BLaER1 (cell line): ENCODE measurements around the gene KCNV2.

ENCODE experiments used
- H3K27ac ChIP-seq: shearing (Covaris generic); formaldehyde crosslinking; 2 replicates; pipeline ENCODE4 v1.8.1; 2022
- H3K27me3 ChIP-seq: shearing (Covaris generic); formaldehyde crosslinking; 2 replicates; pipeline ENCODE4 v1.8.1; 2022
- H3K36me3 ChIP-seq: shearing (Covaris generic); formaldehyde crosslinking; 2 replicates; pipeline ENCODE4 v1.8.1; 2022
- H3K4me1 ChIP-seq: shearing (Covaris generic); formaldehyde crosslinking; 2 replicates; pipeline ENCODE4 v1.8.1; 2022
- H3K4me2 ChIP-seq: shearing (Covaris generic); formaldehyde crosslinking; 2 replicates; pipeline ENCODE4 v1.8.1; 2022
- H3K4me3 ChIP-seq: shearing (Covaris generic); formaldehyde crosslinking; 2 replicates; pipeline ENCODE4 v1.8.1; 2022
- H3K9ac ChIP-seq: shearing (Covaris generic); formaldehyde crosslinking; 2 replicates; pipeline ENCODE4 v1.8.1; 2022
- H3K9me3 ChIP-seq: shearing (Covaris generic); formaldehyde crosslinking; 2 replicates; pipeline ENCODE4 v1.8.1; 2022
- H4K20me1 ChIP-seq: shearing (Covaris generic); formaldehyde crosslinking; 2 replicates; pipeline ENCODE4 v1.8.1; 2022
- Cebpa-rat ChIP-seq: shearing (Covaris generic); IDR thresholded peaks from 2 replicates; pipeline ENCODE4 v1.8.1; 2022

KCNV2 gene

GRCh38 chr9:2745560-2746380, 28.5 kb downstream of the KCNV2 start:
- peaks cover 13% of the 10 kb centered on the region for H3K9me3 ChIP-seq
- peaks cover 16% of the 10 kb centered on the region for H3K4me1 ChIP-seq
- no peak overlapping the region for H3K4me3 ChIP-seq
- H4K20me1 ChIP-seq: no peaks in the 10 kb centered on the region
- peak overlapping the region; percentile 32 for H3K4me2 ChIP-seq
- H3K27me3 ChIP-seq: no peaks in the 10 kb centered on the region
- 0 out of 2 replicates have a peak overlapping the region, but pooled peaks have one; percentile 3 for H3K27ac ChIP-seq
- H3K9ac ChIP-seq: no peak overlapping the region
- peaks cover 68% of the 10 kb centered on the region for H3K36me3 ChIP-seq
- TF ChIP-seq Cebpa-rat: no peak

DNA sequence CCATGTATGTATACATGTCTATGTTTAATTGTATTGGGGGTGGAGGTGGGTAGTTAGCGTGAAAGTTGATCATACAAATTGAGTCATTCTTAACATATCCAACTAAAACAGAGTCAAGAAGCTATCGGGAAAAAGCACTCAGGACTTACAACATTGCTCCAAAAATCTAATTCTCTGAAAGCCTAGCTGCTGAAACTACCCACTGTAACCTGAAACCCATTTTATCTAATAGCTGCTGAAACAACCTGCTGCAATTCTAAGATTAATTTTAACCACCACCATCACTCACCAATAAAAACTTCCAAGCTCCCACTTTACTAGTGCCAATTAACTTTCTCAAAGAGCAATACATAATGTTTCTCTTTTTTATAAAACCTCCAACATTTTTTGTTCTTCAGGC, 32.2 kb downstream of the KCNV2 start:
- Histone ChIP-seq H3K9me3 (peaks cover 13% of the 10 kb centered on the region), H3K27me3 (no peaks in the 10 kb centered on the region), H3K4me3 (no peak overlapping the region), H3K9ac (no peak overlapping the region), H3K4me1 (peaks cover 16% of the 10 kb centered on the region), H4K20me1 (no peaks in the 10 kb centered on the region), H3K27ac (no peak overlapping the region), H3K36me3 (peaks cover 53% of the 10 kb centered on the region), H3K4me2 (no peak overlapping the region)
- TF ChIP-seq Cebpa-rat: no peak

GRCh38 chr9:2755285-2755684, 38.0 kb downstream of the KCNV2 start:
- H3K27me3 ChIP-seq: no peaks in the 10 kb centered on the region
- TF ChIP-seq Cebpa-rat: no peak

DNA sequence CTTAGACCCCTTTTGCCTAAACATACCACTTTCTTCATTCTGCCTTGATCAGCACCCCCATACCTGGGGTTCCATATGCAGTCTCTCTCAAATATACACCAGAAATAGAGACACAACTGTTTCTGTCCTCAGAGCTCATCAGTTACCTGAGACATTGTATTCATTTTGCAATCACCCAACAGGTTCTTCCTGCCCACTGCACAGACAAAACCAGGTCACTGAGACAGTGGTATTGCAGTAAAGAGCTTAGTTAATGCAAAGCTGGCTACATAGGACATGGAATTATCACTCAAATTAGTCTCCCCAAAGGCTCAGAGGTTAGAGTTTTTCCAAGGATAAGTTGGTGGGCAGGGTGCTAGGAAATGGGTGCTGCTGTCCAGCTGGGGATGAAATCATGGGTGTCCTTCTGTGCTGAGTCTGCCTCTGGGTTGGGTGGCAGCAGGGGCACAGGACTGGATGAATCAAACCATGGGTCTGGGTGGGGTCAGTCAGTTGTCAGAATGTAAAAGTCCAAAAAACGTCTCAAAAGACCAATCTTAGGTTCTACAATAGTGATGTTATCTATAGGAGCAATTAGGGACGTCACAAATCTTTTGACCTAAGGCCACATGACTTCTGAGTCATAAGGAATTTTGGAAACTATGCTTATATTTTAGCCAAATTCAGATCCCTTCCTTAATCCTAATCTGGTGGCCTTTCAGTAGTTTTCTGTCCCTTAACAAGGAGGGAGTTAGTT, 41.0 kb downstream of the KCNV2 start:
- Histone ChIP-seq H3K27ac (no peak overlapping the region), H3K9me3 (no peaks in the 10 kb centered on the region), H3K9ac (no peak overlapping the region), H3K36me3 (peaks cover 56% of the 10 kb centered on the region), H3K4me1 (peaks cover 5% of the 10 kb centered on the region; the same call in 1 of the 2 replicates), H3K27me3 (no peaks in the 10 kb centered on the region), H3K4me2 (no peak overlapping the region), H3K4me3 (no peak overlapping the region), H4K20me1 (no peaks in the 10 kb centered on the region)
- no peak for TF ChIP-seq Cebpa-rat

More at GRCh38 chr9:2755285-2755684, 38.0 kb downstream of the KCNV2 start:
- Histone ChIP-seq H3K27ac (no peak overlapping the region), H3K9me3 (peaks cover under 1% of the 10 kb centered on the region; the same call in 1 of the 2 replicates), H3K4me3 (no peak overlapping the region), H4K20me1 (no peaks in the 10 kb centered on the region), H3K4me2 (no peak overlapping the region), H3K9ac (no peak overlapping the region), H3K4me1 (no peaks in the 10 kb centered on the region), H3K36me3 (peaks cover 39% of the 10 kb centered on the region)

DNA sequence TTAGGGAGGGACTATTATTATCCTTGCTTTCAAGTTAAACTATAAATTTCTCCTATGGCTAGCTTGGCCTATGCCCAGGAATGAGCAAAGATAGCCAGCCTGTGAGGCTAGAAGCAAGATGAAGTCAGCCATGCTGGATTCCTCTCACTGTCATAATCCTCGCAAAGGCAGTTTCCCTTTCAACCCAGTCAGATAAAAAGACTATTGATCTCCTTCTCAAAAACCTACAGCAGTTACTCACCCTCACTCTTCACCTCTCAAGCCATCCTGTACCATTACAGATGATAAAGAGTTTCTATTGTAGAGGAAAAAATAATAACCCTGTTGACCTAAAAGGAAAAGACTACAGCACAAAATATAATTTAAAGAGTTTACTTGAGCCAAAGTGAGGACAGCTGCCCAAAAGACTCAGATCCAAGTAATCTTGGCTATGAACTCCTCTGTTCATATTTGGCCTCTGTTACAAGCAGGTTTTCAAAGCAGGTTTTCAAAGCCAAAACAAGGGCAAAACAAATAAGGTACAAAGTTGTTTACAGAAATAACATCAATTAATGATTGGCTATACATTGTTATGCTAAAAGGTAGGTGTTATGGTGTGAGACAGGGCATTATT, 41.7 kb downstream of the KCNV2 start:
- no peak for TF ChIP-seq Cebpa-rat
- Histone ChIP-seq H3K9me3 (no peaks in the 10 kb centered on the region), H3K4me3 (no peak overlapping the region), H3K4me2 (no peak overlapping the region), H3K36me3 (peaks cover 62% of the 10 kb centered on the region), H4K20me1 (no peaks in the 10 kb centered on the region), H3K4me1 (peaks cover 5% of the 10 kb centered on the region; the same call in 1 of the 2 replicates), H3K27me3 (no peaks in the 10 kb centered on the region), H3K9ac (no peak overlapping the region), H3K27ac (no peak overlapping the region)

GRCh38 chr9:2761424-2761823, 44.1 kb downstream of the KCNV2 start:
- Histone ChIP-seq H3K4me3 (no peak overlapping the region), H3K9ac (no peak overlapping the region), H3K4me2 (no peak overlapping the region), H3K27me3 (no peaks in the 10 kb centered on the region), H3K27ac (no peak overlapping the region), H3K36me3 (peaks cover 68% of the 10 kb centered on the region), H4K20me1 (no peaks in the 10 kb centered on the region), H3K4me1 (peaks cover 26% of the 10 kb centered on the region), H3K9me3 (no peaks in the 10 kb centered on the region)
- no peak for TF ChIP-seq Cebpa-rat

DNA sequence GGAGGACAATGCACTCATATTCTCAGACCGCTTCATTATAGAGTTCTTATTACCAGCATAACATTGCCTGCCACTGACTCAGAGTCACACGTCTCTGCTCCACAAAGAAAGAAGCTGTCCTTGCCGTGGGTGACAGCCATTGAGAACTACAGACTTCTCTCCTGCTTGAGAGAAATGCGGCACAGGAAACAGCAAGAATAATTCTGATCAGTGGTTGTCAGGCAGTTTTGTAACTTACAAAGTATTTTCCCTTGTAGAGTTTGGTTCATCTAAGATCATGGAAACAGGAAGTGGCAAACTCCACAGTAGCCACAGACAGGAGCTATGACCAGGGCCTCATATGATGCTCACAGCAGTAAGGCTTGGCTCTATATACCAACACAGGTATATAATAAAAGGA, 47.0 kb downstream of the KCNV2 start:
- no peak overlapping the region for H3K9ac ChIP-seq
- H3K4me1 ChIP-seq: peaks cover 26% of the 10 kb centered on the region
- H4K20me1 ChIP-seq: no peaks in the 10 kb centered on the region
- H3K36me3 ChIP-seq: peaks cover 69% of the 10 kb centered on the region
- no peaks in the 10 kb centered on the region for H3K9me3 ChIP-seq
- TF ChIP-seq Cebpa-rat: no peak
- no peaks in the 10 kb centered on the region for H3K27me3 ChIP-seq
- H3K27ac ChIP-seq: no peak overlapping the region
- H3K4me2 ChIP-seq: 0 out of 2 replicates have a peak overlapping the region, but pooled peaks have one; percentile 3
- no peak overlapping the region for H3K4me3 ChIP-seq

GRCh38 chr9:2765250-2765880, 48.1 kb downstream of the KCNV2 start:
- no peaks in the 10 kb centered on the region for H3K9me3 ChIP-seq
- H3K4me1 ChIP-seq: peaks cover 26% of the 10 kb centered on the region
- no peak for TF ChIP-seq Cebpa-rat
- H3K27me3 ChIP-seq: no peaks in the 10 kb centered on the region
- H3K36me3 ChIP-seq: peaks cover 71% of the 10 kb centered on the region
- no peak overlapping the region; the same call in 1 of the 2 replicates for H3K9ac ChIP-seq
- peak overlapping the region; percentile 45 for H3K4me2 ChIP-seq
- H4K20me1 ChIP-seq: no peaks in the 10 kb centered on the region
- no peak overlapping the region for H3K4me3 ChIP-seq
- H3K27ac ChIP-seq: no peak overlapping the region
